ENCODE measurements around the gene MEIS1. TPM values are rescaled to one million over a fixed set of nuclear protein-coding genes. Genes with fewer than 3 reads are reported as not detected.

MEIS1 gene
- total RNA-seq, 1 experiment from 2014 or later = 4.4 TPM

- Mint-ChIP-seq H3K27me3 (ENCODE audit: insufficient read depth, unreplicated experiment) (no peaks in the 10 kb centered on the region), H3K9me3 (ENCODE audit: unreplicated experiment) (no peaks in the 10 kb centered on the region), H3K36me3 (ENCODE audit: insufficient read depth, unreplicated experiment) (peaks cover 22% of the 10 kb centered on the region), H3K4me1 (ENCODE audit: insufficient read depth, unreplicated experiment) (no peaks in the 10 kb centered on the region), H3K4me3 (ENCODE audit: unreplicated experiment) (no peak overlapping the region), H3K27ac (ENCODE audit: low read depth, unreplicated experiment) (no peak overlapping the region)
- TF ChIP-seq CTCF (IDR thresholded peaks at IDR 0.05; ENCODE audit: unreplicated experiment) = no peak
- BruUV-seq (replicated peaks) = no TSS peak
- intact Hi-C loops (cut with micrococcal nuclease) = no loop called here
- ChIA-PET POLR2A (interaction anchor here (1.2 kb wide), 1 partner anchor 24 kb away, joined by 4 read pairs; no protein-coding TSS in a partner anchor), CTCF (no interaction called here)
- no peak for DNase-seq (ENCODE audit: unreplicated experiment)
Measured at GRCh38 chr2:66472225-66472843, 37.4 kb downstream of the MEIS1 start.

DNA sequence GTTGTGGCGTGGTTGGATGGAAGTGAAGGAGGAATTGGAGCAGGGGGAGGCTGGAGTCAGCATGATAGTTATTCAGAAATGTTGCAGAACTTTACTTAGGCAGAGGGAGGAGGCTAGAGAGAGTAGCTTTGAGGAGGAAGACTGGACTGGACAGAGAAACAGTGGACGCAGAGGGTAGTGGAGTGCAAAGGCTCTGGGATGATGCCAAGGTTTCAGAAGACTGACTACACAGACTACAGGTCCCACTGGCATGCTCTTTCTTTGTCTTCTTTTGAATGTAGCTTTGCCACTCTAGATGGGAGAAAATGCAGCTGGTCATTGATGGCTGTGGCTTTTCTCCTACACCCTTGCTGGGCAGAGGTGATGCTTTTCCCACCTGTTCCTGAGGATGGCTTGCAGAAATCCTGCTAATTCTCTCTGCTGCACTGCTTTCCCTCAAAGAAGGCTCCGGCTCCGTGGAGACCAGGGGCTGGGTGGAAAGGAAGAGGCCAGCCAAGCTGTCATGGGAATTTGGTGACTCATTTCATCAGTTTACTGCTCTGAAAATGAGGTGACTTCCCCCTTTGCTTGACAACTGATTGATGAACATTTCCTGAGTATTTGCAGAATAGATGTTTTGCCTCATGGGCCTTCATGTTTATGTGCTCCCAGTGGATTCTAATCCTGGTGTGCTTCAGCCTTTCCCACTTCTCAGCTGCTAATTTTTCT lies 42.4 kb downstream of the MEIS1 start:
- Mint-ChIP-seq H3K27ac (ENCODE audit: low read depth, unreplicated experiment) (no peak overlapping the region), H3K36me3 (ENCODE audit: insufficient read depth, unreplicated experiment) (peaks cover 17% of the 10 kb centered on the region), H3K4me1 (ENCODE audit: insufficient read depth, unreplicated experiment) (no peaks in the 10 kb centered on the region), H3K27me3 (ENCODE audit: insufficient read depth, unreplicated experiment) (no peaks in the 10 kb centered on the region), H3K4me3 (ENCODE audit: unreplicated experiment) (no peak overlapping the region), H3K9me3 (ENCODE audit: unreplicated experiment) (no peaks in the 10 kb centered on the region)
- POLR2A ChIA-PET = interaction anchor here (0.5 kb wide), 1 partner anchor 505 kb away, joined by 3 read pairs; no protein-coding TSS in a partner anchor
- no peak for TF ChIP-seq CTCF (IDR thresholded peaks at IDR 0.05; ENCODE audit: unreplicated experiment)
- CTCF ChIA-PET = interaction anchor here (0.7 kb wide), 1 partner anchor 576 kb away, joined by 3 read pairs; no protein-coding TSS in a partner anchor
- BruUV-seq (replicated peaks) = no TSS peak
- intact Hi-C loops (cut with micrococcal nuclease) = no loop called here
- no peak for DNase-seq (ENCODE audit: unreplicated experiment)

DNA sequence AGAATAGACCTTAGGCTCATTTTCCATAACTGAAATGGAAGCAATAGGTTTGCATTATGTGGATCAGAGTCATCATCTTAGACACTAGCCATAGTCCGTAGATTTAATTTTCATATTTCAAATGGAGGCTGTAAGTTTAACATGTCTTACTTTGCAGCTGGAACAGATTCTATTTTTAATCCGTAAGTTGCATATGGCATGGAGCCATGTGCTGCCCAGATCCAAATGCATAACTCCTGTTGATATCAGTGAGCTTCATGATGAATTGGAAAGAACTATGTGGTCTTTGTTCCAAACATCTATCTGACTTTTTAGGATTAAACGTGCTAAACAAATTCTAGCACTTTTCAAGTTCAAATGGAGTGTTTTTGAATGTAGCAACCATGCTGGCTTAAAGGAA lies 43.4 kb downstream of the MEIS1 start:
- Mint-ChIP-seq H3K4me3 (ENCODE audit: unreplicated experiment) (no peak overlapping the region), H3K27me3 (ENCODE audit: insufficient read depth, unreplicated experiment) (no peaks in the 10 kb centered on the region), H3K27ac (ENCODE audit: low read depth, unreplicated experiment) (no peak overlapping the region), H3K4me1 (ENCODE audit: insufficient read depth, unreplicated experiment) (no peaks in the 10 kb centered on the region), H3K9me3 (ENCODE audit: unreplicated experiment) (no peaks in the 10 kb centered on the region), H3K36me3 (ENCODE audit: insufficient read depth, unreplicated experiment) (peaks cover 17% of the 10 kb centered on the region)
- intact Hi-C loops (cut with micrococcal nuclease) = no loop called here
- POLR2A ChIA-PET = interaction anchor here (0.5 to 1.6 kb wide), 3 partner anchors 16 to 537 kb away, joined by 3 to 9 read pairs (median 4); no protein-coding TSS in a partner anchor
- CTCF ChIA-PET = no interaction called here
- no peak for DNase-seq (ENCODE audit: unreplicated experiment)
- no TSS peak for BruUV-seq (replicated peaks)
- no peak for TF ChIP-seq CTCF (IDR thresholded peaks at IDR 0.05; ENCODE audit: unreplicated experiment)

- Mint-ChIP-seq H3K27ac (ENCODE audit: low read depth, unreplicated experiment) (no peak overlapping the region), H3K9me3 (ENCODE audit: unreplicated experiment) (no peaks in the 10 kb centered on the region), H3K4me1 (ENCODE audit: insufficient read depth, unreplicated experiment) (no peaks in the 10 kb centered on the region), H3K4me3 (ENCODE audit: unreplicated experiment) (no peak overlapping the region), H3K36me3 (ENCODE audit: insufficient read depth, unreplicated experiment) (peaks cover 17% of the 10 kb centered on the region), H3K27me3 (ENCODE audit: insufficient read depth, unreplicated experiment) (no peaks in the 10 kb centered on the region)
- intact Hi-C loops (cut with micrococcal nuclease) = no loop called here
- TF ChIP-seq CTCF (IDR thresholded peaks at IDR 0.05; ENCODE audit: unreplicated experiment) = no peak
- no peak for DNase-seq (ENCODE audit: unreplicated experiment)
- no TSS peak for BruUV-seq (replicated peaks)
- ChIA-PET CTCF (interaction anchor here (1.0 kb wide), 1 partner anchor 1362 kb away, joined by 3 read pairs; no protein-coding TSS in a partner anchor), POLR2A (interaction anchor here (0.5 to 1.6 kb wide), 3 partner anchors 15 to 27 kb away, joined by 3 to 9 read pairs (median 3); no protein-coding TSS in a partner anchor)
Measured at GRCh38 chr2:66478731-66479316, 43.9 kb downstream of the MEIS1 start.
